DMS79 (cell line): ENCODE measurements around the gene CASZ1.
A peak's percentile ranks its signal among the peaks of the same experiment; 100 is the strongest.

Source experiments
- DNase-seq: peaks from one replicate; lab custom pipeline; 2025; lab: John Stamatoyannopoulos, UW

Gene CASZ1

GRCh38 chr1:10704368-10704882 is 92.0 kb downstream of the CASZ1 start:
- no peak for DNase-seq

DNA sequence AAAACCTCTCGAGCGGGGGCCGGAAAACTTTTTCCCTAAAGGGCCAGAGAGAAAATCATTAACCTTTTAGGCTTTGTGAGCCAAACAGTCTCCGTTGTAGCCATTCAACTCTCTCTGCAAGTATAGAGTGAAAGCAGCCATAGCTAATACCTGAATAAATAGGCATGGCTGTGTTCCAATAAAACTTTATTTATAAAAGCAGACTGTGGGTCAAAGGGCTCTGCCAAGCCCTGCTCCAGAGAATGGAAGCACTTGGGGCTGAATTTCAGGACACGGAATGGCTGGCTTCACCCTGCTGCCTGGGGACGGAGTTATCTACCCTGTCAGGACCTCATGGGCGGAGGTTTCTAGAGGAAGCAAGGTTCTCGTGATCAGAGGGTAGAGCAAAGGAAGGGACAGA is 92.7 kb downstream of the CASZ1 start:
- no peak for DNase-seq

GRCh38 chr1:10701145-10701544 is 95.3 kb downstream of the CASZ1 start:
- DNase-seq: peak; percentile 52

- no peak for DNase-seq
These were observed 97.0 kb downstream of the CASZ1 start for GRCh38 chr1:10699470-10699835.

- DNase-seq: no peak
These were observed 97.5 kb downstream of the CASZ1 start for GRCh38 chr1:10698726-10699469.

DNA sequence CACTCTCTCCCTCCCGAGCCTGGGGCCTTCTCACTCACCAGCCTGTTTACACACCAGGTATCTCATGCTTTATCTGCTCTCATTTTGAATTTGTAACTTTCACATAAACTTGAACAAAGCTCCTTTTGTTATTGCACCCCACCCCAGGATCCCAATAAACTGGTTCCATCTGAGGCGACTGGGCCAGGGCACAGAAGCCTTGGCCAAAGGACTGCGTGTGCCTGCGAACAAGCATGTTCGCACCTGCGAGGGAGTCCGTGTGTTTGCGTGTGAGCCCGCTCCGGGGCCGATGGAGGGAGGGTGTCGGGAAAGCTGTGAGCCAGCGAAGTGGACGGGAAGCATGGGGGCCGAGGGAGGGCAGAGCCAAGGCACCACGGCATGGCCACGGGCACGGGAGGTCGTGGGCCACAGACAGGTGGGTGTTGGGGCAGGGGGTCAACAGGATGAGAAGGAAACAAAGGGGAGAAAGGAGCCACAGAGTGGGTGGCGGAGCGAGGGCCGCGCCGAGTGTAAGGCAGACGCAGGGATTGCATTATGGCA is 98.8 kb downstream of the CASZ1 start:
- no peak for DNase-seq

DNA sequence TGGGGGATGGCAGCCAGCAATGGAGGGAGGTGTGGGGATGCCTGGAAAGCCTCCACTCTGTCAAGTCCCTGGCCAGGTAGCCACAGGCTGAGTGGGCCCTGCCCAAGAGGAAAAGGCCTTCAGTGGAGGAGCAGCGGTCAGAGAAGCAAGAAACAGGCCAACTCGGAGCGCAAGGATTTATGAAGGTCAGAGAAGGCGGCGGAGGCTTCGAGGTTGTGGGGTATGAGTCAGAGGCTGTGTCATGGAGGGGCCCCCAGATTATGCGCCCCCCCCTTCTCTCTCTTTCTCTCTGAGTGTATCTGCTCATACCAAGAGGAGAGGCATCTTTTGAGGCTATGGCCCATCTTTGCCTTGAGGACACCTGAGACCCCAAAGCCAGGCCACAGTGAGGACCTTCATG is 99.5 kb downstream of the CASZ1 start:
- no peak for DNase-seq

DNA sequence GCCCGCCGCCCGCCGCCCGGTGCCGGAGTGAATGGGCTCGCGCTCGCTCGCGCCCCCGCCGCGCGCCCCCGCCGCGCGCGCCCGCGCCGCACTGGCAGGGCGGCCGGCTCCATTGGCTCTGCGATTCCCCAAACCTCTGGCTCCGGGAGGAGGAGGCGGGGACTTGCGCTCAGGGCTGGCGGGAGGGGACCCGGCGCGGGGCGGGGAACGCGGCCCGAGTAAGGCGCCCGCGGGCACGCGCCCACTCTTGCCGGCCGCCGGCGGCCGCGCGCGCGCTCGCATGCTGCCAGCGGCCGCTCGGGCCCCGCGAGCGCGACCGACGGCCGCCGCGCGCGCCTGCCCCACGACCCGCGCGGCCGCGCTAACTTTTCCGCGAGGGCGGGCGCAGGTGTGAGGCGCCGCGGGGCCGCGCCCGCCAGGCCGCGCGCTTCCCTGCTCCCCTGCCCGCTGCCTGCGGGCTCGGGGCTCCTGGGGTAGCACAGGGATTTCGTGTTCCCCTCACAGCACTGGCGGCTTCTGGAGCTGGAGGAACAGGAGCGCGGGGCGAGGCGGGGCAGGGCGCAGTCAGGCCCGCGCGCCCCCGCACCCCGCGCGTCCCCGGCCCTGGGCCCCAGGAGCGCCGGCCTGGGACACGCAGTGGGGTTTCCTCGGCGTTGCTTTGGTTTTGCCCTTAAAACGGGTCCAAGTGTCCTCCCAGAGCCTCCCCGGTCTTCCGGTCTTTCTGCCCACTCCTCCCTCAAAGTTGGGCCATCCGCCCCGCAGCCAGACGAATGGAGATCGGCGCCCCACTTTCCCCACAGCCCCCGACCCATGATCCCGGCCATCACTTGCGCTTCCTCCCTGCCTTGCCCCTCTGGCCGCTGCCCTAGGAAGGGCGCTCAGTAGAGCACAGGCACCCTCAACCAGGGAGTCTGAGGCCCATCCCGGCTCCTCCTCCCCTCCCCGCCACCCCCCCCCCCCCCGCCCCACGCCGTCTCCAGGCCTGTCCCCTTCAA is 101.5 kb downstream of the CASZ1 start:
- DNase-seq: peak; percentile 70

DNA sequence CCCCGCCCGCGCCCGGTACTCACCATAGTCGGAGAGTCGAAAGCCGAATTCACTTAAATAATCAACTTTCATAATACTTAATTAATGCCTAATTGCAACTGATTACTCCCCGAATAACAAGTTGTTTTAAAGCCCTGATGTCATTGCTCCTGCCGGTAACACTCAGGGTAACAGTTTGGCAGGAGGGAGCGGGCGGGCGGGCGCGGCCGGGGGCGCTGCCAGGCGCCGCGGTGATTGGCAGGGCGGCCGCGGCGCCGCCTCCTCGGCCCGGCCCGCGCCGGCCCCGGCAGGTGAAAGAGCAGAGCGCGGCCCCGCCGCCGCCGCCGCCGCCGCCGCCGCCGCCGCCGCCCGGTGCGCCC is 102.2 kb downstream of the CASZ1 start:
- DNase-seq: peak; percentile 35

DNA sequence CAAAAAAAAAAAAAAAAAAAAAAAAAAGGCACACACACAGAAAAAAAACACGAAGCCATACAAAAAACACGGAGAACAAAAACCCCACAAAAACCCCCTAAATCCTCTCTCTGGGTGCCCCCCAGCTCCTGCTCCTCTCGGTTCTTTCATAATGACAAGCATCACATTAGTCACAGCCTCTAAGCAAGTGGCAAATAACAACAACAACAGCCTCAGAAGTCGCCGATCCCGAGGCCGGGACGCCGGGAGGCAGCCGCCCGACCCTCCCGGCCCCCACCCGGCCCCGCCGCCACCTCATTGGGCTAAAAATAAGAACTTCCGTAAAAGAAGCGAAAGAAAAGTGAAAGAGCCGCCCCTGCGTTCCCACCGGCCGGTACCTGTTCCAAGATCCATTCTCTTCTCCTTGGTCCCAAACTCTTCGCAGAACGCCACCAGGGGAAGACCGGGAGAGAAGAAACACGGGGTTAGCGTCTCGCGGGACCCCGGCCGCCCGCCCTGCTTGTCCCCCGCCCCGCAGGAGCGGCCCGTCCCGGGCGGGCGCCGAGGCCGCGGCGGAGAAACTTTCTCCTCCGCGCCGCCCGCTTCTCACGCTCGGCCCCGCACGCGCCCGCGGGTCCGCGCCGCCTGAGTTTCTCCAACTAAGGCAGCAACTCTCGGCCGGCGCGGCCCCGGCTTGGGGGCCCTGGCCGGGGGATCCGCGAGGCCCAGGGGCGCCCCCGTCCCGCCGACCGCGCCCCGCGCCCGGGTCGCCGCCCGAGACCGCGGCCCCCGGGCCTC is 102.8 kb downstream of the CASZ1 start:
- DNase-seq: no peak

- DNase-seq: no peak
These were observed 103.3 kb downstream of the CASZ1 start for GRCh38 chr1:10693152-10693496.

DNA sequence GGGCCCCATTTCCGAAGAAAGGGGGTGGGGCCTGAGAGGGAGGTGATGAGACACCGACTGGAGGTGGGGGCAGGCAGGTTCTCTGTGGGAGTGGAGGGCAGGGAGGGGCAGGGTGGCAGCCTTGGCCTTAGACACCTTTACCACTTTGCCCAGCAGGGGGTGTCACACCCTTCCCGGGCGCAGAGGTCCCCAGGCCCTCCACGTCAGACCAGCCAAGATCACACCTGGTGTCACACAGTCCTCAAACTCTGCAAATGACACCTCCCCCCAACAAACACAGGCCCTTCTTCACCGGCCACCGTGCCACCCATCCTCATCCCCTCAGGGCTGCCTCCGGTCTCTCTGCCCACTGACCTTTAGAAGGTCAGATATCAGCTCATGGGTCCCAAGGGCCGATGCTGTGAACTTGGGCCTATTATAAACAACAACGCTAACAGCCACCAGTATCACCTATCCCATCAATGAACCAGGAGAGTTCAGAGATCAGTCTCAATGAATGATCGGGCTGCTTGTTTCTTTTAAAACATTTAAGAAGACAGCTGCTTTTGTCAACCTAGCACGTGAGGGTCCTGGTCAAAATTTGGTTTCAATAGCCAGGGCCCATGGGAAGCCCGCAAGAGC is 103.9 kb downstream of the CASZ1 start:
- DNase-seq: no peak

- no peak for DNase-seq
These were observed 104.7 kb downstream of the CASZ1 start for GRCh38 chr1:10691740-10692125.

- DNase-seq: no peak
These were observed 105.2 kb downstream of the CASZ1 start for GRCh38 chr1:10691075-10691739.

- DNase-seq: no peak
These were observed 106.0 kb downstream of the CASZ1 start for GRCh38 chr1:10690484-10690883.

DNA sequence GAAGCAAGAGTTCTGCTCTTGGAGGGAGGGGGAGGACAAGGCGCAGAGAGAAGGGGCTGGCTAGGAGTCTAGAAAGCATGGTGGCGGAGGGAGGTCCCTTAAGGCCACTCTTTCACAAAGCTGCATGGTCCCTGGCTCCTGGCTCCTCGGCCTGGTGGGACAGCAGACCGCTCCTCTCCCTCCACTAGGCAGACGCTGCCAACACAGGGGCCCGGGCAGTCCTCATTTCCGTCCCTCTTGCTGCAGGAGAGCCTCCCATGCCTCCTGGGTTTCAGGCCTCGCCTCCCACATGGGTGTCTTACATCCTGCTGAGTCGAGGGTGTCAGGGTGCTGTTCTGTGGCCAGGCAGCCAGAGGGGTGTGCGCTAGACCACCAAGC is 108.0 kb downstream of the CASZ1 start:
- no peak for DNase-seq

GRCh38 chr1:10687782-10688408 is 108.6 kb downstream of the CASZ1 start:
- DNase-seq: no peak

- DNase-seq: no peak
These were observed 109.2 kb downstream of the CASZ1 start for GRCh38 chr1:10687251-10687651.

DNA sequence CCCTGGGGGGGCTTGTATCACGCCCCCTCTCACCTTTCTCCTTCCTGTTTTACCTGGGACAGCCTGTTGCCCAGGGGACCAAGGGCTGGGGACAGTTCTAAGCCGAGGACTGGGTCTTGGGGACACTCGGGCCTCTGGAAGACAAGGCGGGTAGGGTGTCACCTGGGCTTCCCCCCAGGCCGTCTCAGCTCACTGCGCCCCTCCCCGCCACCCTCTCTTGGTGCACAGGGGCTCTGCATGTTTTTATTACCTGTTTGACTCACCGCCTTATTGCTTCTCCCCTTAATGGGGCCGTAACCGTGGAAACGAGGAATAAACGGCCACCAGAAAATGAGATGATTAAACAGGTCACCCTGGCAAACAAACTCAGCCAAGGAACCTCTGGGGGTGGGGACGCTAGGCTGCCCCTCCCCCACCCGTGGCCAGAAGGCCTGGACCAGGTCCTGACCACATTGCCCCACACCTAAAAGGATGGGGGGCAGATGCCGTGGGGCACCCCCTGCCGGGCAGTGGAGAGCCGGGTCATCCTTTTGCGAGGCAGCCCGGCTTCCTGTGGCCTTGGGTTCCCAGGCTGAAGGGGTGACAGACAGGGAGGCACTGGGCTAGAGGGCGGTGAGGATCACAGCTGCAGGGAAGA is 109.9 kb downstream of the CASZ1 start:
- no peak for DNase-seq

DNA sequence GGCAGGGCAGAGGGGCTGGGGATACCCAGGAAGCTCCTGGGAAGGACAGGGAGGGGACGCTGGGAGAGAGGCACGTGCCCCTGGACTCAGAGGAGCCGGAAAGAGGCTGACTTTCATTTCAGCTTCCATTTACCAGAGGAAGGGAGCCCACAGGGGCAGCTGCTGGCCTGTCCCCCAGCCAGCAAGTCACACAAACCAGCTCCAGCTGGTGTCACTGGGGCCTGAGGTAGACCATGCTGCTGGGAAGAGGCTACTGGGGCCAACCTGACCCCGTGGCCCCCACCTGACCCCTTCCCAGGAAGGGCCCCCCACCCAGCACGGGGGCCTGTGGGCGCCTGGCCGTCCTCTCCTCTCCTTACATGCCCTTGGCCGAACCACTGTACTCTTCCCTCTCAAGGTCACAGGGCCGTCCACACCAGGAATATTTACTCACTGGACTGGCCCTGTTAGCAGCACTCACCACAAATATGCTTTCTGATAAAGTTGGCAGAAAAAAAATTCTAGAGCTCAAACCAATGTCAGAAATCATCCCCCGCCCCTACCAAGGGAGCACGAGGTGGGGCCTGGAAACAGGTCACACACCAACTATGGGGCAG is 110.5 kb downstream of the CASZ1 start:
- DNase-seq: no peak
